Gastrocnemius medialis (tissue), 4 donors: ENCODE data around the gene TADA3. TPM values are rescaled to one million over a fixed set of nuclear protein-coding genes. Genes with fewer than 3 reads are reported as not detected.
A peak's percentile ranks its signal among the peaks of the same experiment; 100 is the strongest.

Source experiments
- ATAC-seq, 2 donors: fragments of 150-250 bp; one replicate each; pipeline ENCODE4 v1.9.1; 2016
- DNase-seq, 2 donors: peaks; one replicate each; pipeline ENCODE4 v3.0.0-alpha.2; 2019
- H3K27ac ChIP-seq, 4 donors: fragments of 200-600 bp; sonication (generic); 1 replicate in 1 of 4; 2 replicates in 3 of 4; pipeline ENCODE4 v1.5.1; 2016 to 2018; ENCODE audit warnings: mild to moderate bottlenecking in 2 of 4, moderate library complexity in 1 of 4
- H3K27me3 ChIP-seq, 3 donors: fragments of 200-600 bp; sonication (generic) in 2 of 3; 1 replicate in 1 of 3; 2 replicates in 2 of 3; pipeline versions ENCODE4 v1.5.1 to v1.6.0; 2016 to 2019; ENCODE audit warnings: mild to moderate bottlenecking in 1 of 3, moderate library complexity in 1 of 3
- H3K36me3 ChIP-seq, 2 donors: fragments of 200-600 bp; sonication (generic) in 1 of 2; one replicate each; pipeline ENCODE4 v1.5.1; 2017 to 2018
- H3K4me1 ChIP-seq, 2 donors: fragments of 200-600 bp; sonication (generic) in 1 of 2; one replicate each; pipeline ENCODE4 v1.5.1; 2016 to 2017; ENCODE audit warnings: mild to moderate bottlenecking in 2 of 2
- H3K4me3 ChIP-seq, 4 donors: fragments of 200-600 bp; sonication (generic) in 3 of 4; 1 replicate in 1 of 4; 2 replicates in 3 of 4; pipeline ENCODE4 v1.5.1; 2016 to 2019; ENCODE audit warnings: mild to moderate bottlenecking in 2 of 4
- H3K9me3 ChIP-seq, 3 donors: fragments of 200-600 bp; sonication (generic) in 2 of 3; 1 replicate in 1 of 3; 2 replicates in 2 of 3; pipeline ENCODE4 v1.5.1; 2016 to 2019
- CTCF ChIP-seq, 5 experiments: fragments of 450-650 bp in 3 of 5; fragments of 200-600 bp in 2 of 5; sonication (generic) in 2 of 5; IDR thresholded peaks in 4 of 5; conservative IDR thresholded peaks in 1 of 5; 1 replicate in 4 of 5; 2 replicates in 1 of 5; pipeline ENCODE4 v1.5.1; 2016 to 2019; ENCODE audit warnings: antibody characterized with exemption in 5 of 5, mild to moderate bottlenecking in 3 of 5, moderate library complexity in 3 of 5
- POLR2A ChIP-seq, 2 donors: fragments of 450-650 bp; IDR thresholded peaks; one replicate each; pipeline ENCODE4 v1.6.1; 2017; ENCODE audit warnings: antibody characterized with exemption in 2 of 2, mild to moderate bottlenecking in 2 of 2, moderate library complexity in 2 of 2
- in situ Hi-C, 4 donors: fragments of 200-750 bp; cut with MboI; loops; one replicate each; pipeline versions ENCODE4 v1.15.0 to v1.8.0; 2017; ENCODE audit warnings: low sequenced_read_pairs in 4 of 4
- intact Hi-C: fragments of 100-400 bp; cut with DNase I; formaldehyde crosslinking; loops from one replicate; pipeline ENCODE4 v1.15.1; 2023; ENCODE audit warnings: low total_unique reads
- total RNA-seq, 4 donors: library from RNA; depleted of rRNA; stranded (reverse); fragments of >200 nt; gene quantifications; one replicate each; pipeline versions ENCODE4 v1.1.0 to v1.2.3, GENCODE V29; 2016

Gene TADA3
- total RNA-seq, 4 donors from 2014 or later: 58.1 to 83.5 (median 66.7) TPM

DNA sequence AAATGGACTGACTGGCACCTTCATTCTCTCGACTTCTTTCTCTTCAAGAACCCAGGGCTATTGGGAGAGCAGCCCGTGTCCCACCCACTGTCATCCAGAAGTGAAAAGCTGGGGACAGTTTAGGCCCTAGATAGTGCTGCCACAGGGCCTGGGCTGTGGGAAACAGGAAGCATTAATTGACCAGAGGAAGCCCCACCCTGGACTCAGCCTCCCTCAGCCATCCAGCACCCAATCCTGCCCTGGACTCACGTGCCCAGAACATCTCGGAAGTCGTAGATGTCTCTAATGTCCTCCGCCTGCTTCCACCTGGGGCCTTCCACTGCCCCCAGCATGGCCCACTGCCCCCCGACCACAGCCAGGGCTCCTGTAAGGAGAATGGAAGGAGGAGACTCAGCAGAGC, 24.9 kb downstream of the TADA3 start:
- in situ Hi-C loops (no loop called here), intact Hi-C loops (no loop called here)
- TF ChIP-seq POLR2A (IDR thresholded peaks at IDR 0.05) (no peak), CTCF (IDR thresholded peaks at IDR 0.05 in 4 of 5, conservative IDR thresholded peaks at IDR 0.05 in 1 of 5) (no peak)
- H3K9me3 ChIP-seq: no peaks in the 10 kb centered on the region
- peaks cover 9 to 11% of the 10 kb centered on the region in 2 donors for H3K4me1 ChIP-seq
- no peaks in the 10 kb centered on the region for H3K27me3 ChIP-seq
- DNase-seq: peak in 1 of 2 donors; percentile 20
- ATAC-seq: no peak
- H3K27ac ChIP-seq: peak overlapping the region in 3 of 4 donors; percentile 59 to 78 (median 61)
- no peaks in the 10 kb centered on the region for H3K36me3 ChIP-seq
- H3K4me3 ChIP-seq: no peak overlapping the region

DNA sequence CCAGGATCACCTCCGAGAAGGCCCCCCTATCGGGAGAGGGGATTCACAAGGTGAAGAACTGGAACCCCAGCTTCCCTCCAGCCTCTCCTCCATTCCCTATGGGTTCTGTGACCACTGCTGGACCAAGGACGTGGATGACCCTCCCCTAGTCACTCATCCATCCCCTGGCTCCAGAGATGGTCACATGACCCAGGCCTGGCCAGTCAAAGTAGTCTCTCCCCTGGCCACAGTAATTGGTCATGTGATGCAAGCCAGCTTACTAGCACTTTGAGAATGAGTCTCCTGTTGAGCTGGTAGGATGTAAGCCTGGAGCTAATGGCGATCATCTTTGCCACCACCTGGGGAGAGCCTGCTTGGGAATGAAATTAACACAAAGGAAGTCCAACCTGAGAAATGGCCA, 26.4 kb downstream of the TADA3 start:
- no peak overlapping the region for H3K4me3 ChIP-seq
- no peak overlapping the region for H3K27ac ChIP-seq
- no peaks in the 10 kb centered on the region for H3K36me3 ChIP-seq
- no peaks in the 10 kb centered on the region for H3K9me3 ChIP-seq
- TF ChIP-seq POLR2A (IDR thresholded peaks at IDR 0.05): no peak
- no peak for TF ChIP-seq CTCF (IDR thresholded peaks at IDR 0.05 in 4 of 5, conservative IDR thresholded peaks at IDR 0.05 in 1 of 5)
- H3K27me3 ChIP-seq: no peaks in the 10 kb centered on the region
- peaks cover 9 to 11% of the 10 kb centered on the region in 2 donors for H3K4me1 ChIP-seq
- in situ Hi-C loops (no loop called here), intact Hi-C loops (no loop called here)
- no peak for DNase-seq
- ATAC-seq: no peak

- H3K4me1 ChIP-seq: peaks cover 0 to 4% of the 10 kb centered on the region in 2 donors
- TF ChIP-seq CTCF (IDR thresholded peaks at IDR 0.05 in 4 of 5, conservative IDR thresholded peaks at IDR 0.05 in 1 of 5): no peak
- TF ChIP-seq POLR2A (IDR thresholded peaks at IDR 0.05): no peak
- in situ Hi-C loops (no loop called here), intact Hi-C loops (no loop called here)
- H3K36me3 ChIP-seq: peaks cover 0 to 18% of the 10 kb centered on the region in 2 donors
- H3K9me3 ChIP-seq: no peaks in the 10 kb centered on the region
- no peak overlapping the region for H3K27ac ChIP-seq
- H3K27me3 ChIP-seq: no peaks in the 10 kb centered on the region
- no peak for DNase-seq
- no peak overlapping the region for H3K4me3 ChIP-seq
- no peak for ATAC-seq
These were observed 29.4 kb downstream of the TADA3 start for GRCh38 chr3:9762871-9763270.

- in situ Hi-C loops: no loop called here
- ATAC-seq (no peak), DNase-seq (no peak)
- H3K27me3 ChIP-seq: no peaks in the 10 kb centered on the region
- intact Hi-C loops: no loop called here
- peaks cover 0 to under 1% of the 10 kb centered on the region in 2 donors for H3K4me1 ChIP-seq
- H3K27ac ChIP-seq: no peak overlapping the region
- H3K36me3 ChIP-seq: peaks cover 0 to 28% of the 10 kb centered on the region in 2 donors
- no peak overlapping the region for H3K4me3 ChIP-seq
- no peaks in the 10 kb centered on the region for H3K9me3 ChIP-seq
- no peak for TF ChIP-seq CTCF (IDR thresholded peaks at IDR 0.05 in 4 of 5, conservative IDR thresholded peaks at IDR 0.05 in 1 of 5)
- no peak for TF ChIP-seq POLR2A (IDR thresholded peaks at IDR 0.05)
These were observed 30.4 kb downstream of the TADA3 start for GRCh38 chr3:9761919-9762318.
